H1 (cell line): ENCODE results near the gene HENMT1. TPM values are rescaled to one million over a fixed set of nuclear protein-coding genes. Genes with fewer than 3 reads are reported as not detected.

ENCODE experiments used
- CTCF ChIA-PET: fragments of 300-600 bp; sonication (Branson Sonifier 250); formaldehyde crosslinking; loops from one replicate; lab custom pipeline; 2021; ENCODE audit not compliant: partially characterized antibody; lab: Charles Lee
- POLR2A ChIA-PET: fragments of 300-600 bp; sonication (Branson Sonifier 250); formaldehyde crosslinking; loops from one replicate; lab custom pipeline; 2021; ENCODE audit warnings: inconsistent platforms; ENCODE audit not compliant: partially characterized antibody; lab: Charles Lee
- DNase-seq, 2 experiments: peaks; one replicate each; pipeline versions ENCODE4 v3.0.0 to v3.0.0-alpha.2; 2010 to 2022; ENCODE audit warnings: low spot score in 2 of 2, low read depth in 1 of 2, mixed read lengths in 1 of 2
- FAIRE-seq: peaks from 2 replicates; lab custom pipeline; 2011; peaks lifted over from hg19 to GRCh38; lab: Jason Lieb, UNC
- H2AFZ ChIP-seq: 2 replicates; pipeline ENCODE4 v1.8.1; 2012; ENCODE audit warnings: low read length, inconsistent platforms
- H2AK5ac ChIP-seq: 2 replicates; pipeline ENCODE4 v1.6.1; 2013; ENCODE audit warnings: low read depth, low read length
- H2BK120ac ChIP-seq: replicated peaks from 2 replicates; pipeline ENCODE3; 2013; ENCODE audit warnings: low read depth, low read length, inconsistent platforms
- H2BK12ac ChIP-seq: 2 replicates; pipeline ENCODE4 v1.6.1; 2013; ENCODE audit warnings: low read depth, low read length
- H2BK15ac ChIP-seq: 2 replicates; pipeline ENCODE4 v1.6.1; 2013; ENCODE audit warnings: low read length
- H2BK20ac ChIP-seq: 2 replicates; pipeline ENCODE4 v1.6.1; 2013; ENCODE audit warnings: low read length
- H2BK5ac ChIP-seq: 2 replicates; pipeline ENCODE4 v1.6.1; 2013; ENCODE audit warnings: low read depth, low read length
- H3K14ac ChIP-seq: 2 replicates; pipeline ENCODE4 v1.6.1; 2013; ENCODE audit warnings: inconsistent platforms; ENCODE audit not compliant: insufficient read length
- H3K18ac ChIP-seq: 2 replicates; pipeline ENCODE4 v1.6.1; 2013; ENCODE audit warnings: low read length; ENCODE audit errors: extremely low read depth
- H3K23ac ChIP-seq: 2 replicates; pipeline ENCODE4 v1.6.1; 2013; ENCODE audit warnings: inconsistent platforms; ENCODE audit not compliant: insufficient read length
- H3K23me2 ChIP-seq: 2 replicates; pipeline ENCODE4 v1.6.1; 2013; ENCODE audit warnings: low read depth, low read length
- H3K27ac ChIP-seq: 2 replicates; pipeline ENCODE4 v1.6.1; 2011; ENCODE audit warnings: low read depth, low read length, inconsistent platforms
- H3K27me3 ChIP-seq, 4 experiments: replicated peaks in 1 of 4; 1 replicate in 1 of 4; 2 replicates in 3 of 4; pipeline versions ENCODE4 v1.6.1 to v1.8.1; 2011 to 2013; ENCODE audit warnings: low read length in 3 of 4, mild to moderate bottlenecking in 3 of 4, inconsistent platforms in 2 of 4, mixed read lengths in 2 of 4, moderate library complexity in 1 of 4; ENCODE audit not compliant: control insufficient read depth in 3 of 4, insufficient read depth in 3 of 4; ENCODE audit errors: extremely low read depth in 1 of 4
- H3K36me3 ChIP-seq, 4 experiments: 2 replicates each; pipeline versions ENCODE4 v1.6.1 to v1.8.1; 2011 to 2013; ENCODE audit warnings: mild to moderate bottlenecking in 4 of 4, low read length in 3 of 4, moderate library complexity in 2 of 4, control low read depth in 1 of 4, inconsistent platforms in 1 of 4; ENCODE audit not compliant: insufficient read depth in 4 of 4, control insufficient read depth in 2 of 4
- H3K4ac ChIP-seq: replicated peaks from 2 replicates; pipeline ENCODE3; 2013; ENCODE audit warnings: low read length, low read depth, mixed read lengths, inconsistent platforms; ENCODE audit not compliant: insufficient read length
- H3K4me1 ChIP-seq, 4 experiments: replicated peaks in 1 of 4; 1 replicate in 1 of 4; 2 replicates in 3 of 4; pipeline versions ENCODE4 v1.6.1 to v1.8.1; 2011 to 2013; ENCODE audit warnings: low read length in 3 of 4, inconsistent platforms in 2 of 4, mixed read lengths in 1 of 4; ENCODE audit not compliant: insufficient read depth in 4 of 4, control insufficient read depth in 3 of 4
- H3K4me2 ChIP-seq, 2 experiments: 2 replicates each; pipeline versions ENCODE4 v1.6.1 to v1.8.1; 2011 to 2013; ENCODE audit warnings: low read depth in 2 of 2, low read length in 2 of 2, control low read depth in 1 of 2, inconsistent platforms in 1 of 2, mild to moderate bottlenecking in 1 of 2; ENCODE audit not compliant: insufficient read depth in 1 of 2
- H3K4me3 ChIP-seq, 4 experiments: fragments of 200-600, 300-600 bp in 1 of 4; sonication (generic), shearing (Covaris generic), sonication (Bioruptor Twin) in 1 of 4; 2 replicates each; pipeline versions ENCODE4 v1.5.1 to v1.8.1; 2011 to 2016; ENCODE audit warnings: low read length in 4 of 4, low read depth in 3 of 4, control low read depth in 2 of 4, inconsistent platforms in 2 of 4, mild to moderate bottlenecking in 2 of 4, mixed read lengths in 1 of 4, moderate library complexity in 1 of 4; ENCODE audit not compliant: insufficient read depth in 2 of 4; ENCODE audit errors: extremely low read depth in 1 of 4
- H3K56ac ChIP-seq: replicated peaks from 2 replicates; pipeline ENCODE3; 2013; ENCODE audit warnings: low read depth, mild to moderate bottlenecking, mixed read lengths, low read length, inconsistent platforms; ENCODE audit not compliant: insufficient read length
- H3K79me1 ChIP-seq: 2 replicates; pipeline ENCODE4 v1.6.1; 2013; ENCODE audit warnings: low read depth, low read length, control low read depth
- H3K79me2 ChIP-seq, 2 experiments: 2 replicates each; pipeline versions ENCODE4 v1.6.1 to v1.8.1; 2012 to 2013; ENCODE audit warnings: low read length in 2 of 2, mild to moderate bottlenecking in 2 of 2, inconsistent platforms in 1 of 2; ENCODE audit not compliant: insufficient read depth in 2 of 2, control insufficient read depth in 1 of 2
- H3K9ac ChIP-seq, 4 experiments: replicated peaks in 1 of 4; 1 replicate in 1 of 4; 2 replicates in 3 of 4; pipeline versions ENCODE4 v1.6.1 to v1.8.1; 2011 to 2013; ENCODE audit warnings: low read depth in 3 of 4, low read length in 3 of 4, control low read depth in 2 of 4, mild to moderate bottlenecking in 2 of 4, moderate library complexity in 2 of 4, inconsistent platforms in 1 of 4; ENCODE audit errors: extremely low read depth in 1 of 4
- H3K9me3 ChIP-seq, 2 experiments: 2 replicates each; pipeline versions ENCODE4 v1.6.1 to v1.8.1; 2012 to 2013; ENCODE audit warnings: mild to moderate bottlenecking in 2 of 2, moderate library complexity in 2 of 2, control low read depth in 1 of 2, inconsistent platforms in 1 of 2, low read depth in 1 of 2, low read length in 1 of 2, mixed read lengths in 1 of 2; ENCODE audit not compliant: insufficient read depth in 2 of 2
- H4K20me1 ChIP-seq, 2 experiments: replicated peaks in 1 of 2; 2 replicates each; pipeline versions ENCODE3 to v1.8.1; 2011 to 2013; ENCODE audit warnings: inconsistent platforms in 2 of 2, low read length in 2 of 2, mild to moderate bottlenecking in 1 of 2; ENCODE audit not compliant: insufficient read depth in 2 of 2, control insufficient read depth in 1 of 2
- H4K5ac ChIP-seq: 2 replicates; pipeline ENCODE4 v1.6.1; 2013; ENCODE audit warnings: low read length, low read depth, mixed read lengths, inconsistent platforms; ENCODE audit not compliant: insufficient read length
- H4K8ac ChIP-seq: 2 replicates; pipeline ENCODE4 v1.8.0; 2013; ENCODE audit warnings: mild to moderate bottlenecking, moderate library complexity, low read length, inconsistent platforms; ENCODE audit not compliant: insufficient read depth; ENCODE audit errors: extremely low read depth
- H4K91ac ChIP-seq: replicated peaks from 2 replicates; pipeline ENCODE3; 2013; ENCODE audit warnings: low read length, mixed read lengths, inconsistent platforms; ENCODE audit not compliant: insufficient read length
- ASH2L ChIP-seq: fragments of 200-600, 300-600 bp; sonication (generic); IDR thresholded peaks from one replicate; pipeline ENCODE4 v1.7.1; 2017; ENCODE audit warnings: low read length
- CHD2 ChIP-seq: IDR thresholded peaks from 2 replicates; pipeline ENCODE4 v1.6.1; 2012; ENCODE audit warnings: low read length, improper control_type of control experiment
- CTCF ChIP-seq, 3 experiments: IDR thresholded peaks; 1 replicate in 2 of 3; 2 replicates in 1 of 3; pipeline versions ENCODE4 v1.5.1 to v1.6.1; 2011; ENCODE audit warnings: low read length in 3 of 3, mild to moderate bottlenecking in 3 of 3, inconsistent platforms in 2 of 3, low read depth in 1 of 3, moderate library complexity in 1 of 3; ENCODE audit not compliant: insufficient read depth in 1 of 3; ENCODE audit errors: control extremely low read depth in 1 of 3
- E2F6 ChIP-seq: IDR thresholded peaks from 2 replicates; pipeline ENCODE4 v1.6.1; 2012; ENCODE audit warnings: inconsistent platforms
- EGR1 ChIP-seq: IDR thresholded peaks from 2 replicates; pipeline ENCODE4 v1.6.1; 2011; ENCODE audit warnings: low read depth, low read length, borderline replicate concordance
- KDM1A ChIP-seq: fragments of 200-600, 300-600 bp; sonication (generic); IDR thresholded peaks from 2 replicates; pipeline ENCODE4 v1.7.1; 2016; ENCODE audit warnings: mild to moderate bottlenecking, low read length, borderline replicate concordance
- KDM4A ChIP-seq: IDR thresholded peaks from one replicate; pipeline ENCODE4 v1.7.1; 2012; ENCODE audit warnings: low read depth, mild to moderate bottlenecking, moderate library complexity, low read length, inconsistent platforms; ENCODE audit not compliant: severe bottlenecking
- POLR2A ChIP-seq, 2 experiments: IDR thresholded peaks; 1 replicate in 1 of 2; 2 replicates in 1 of 2; pipeline ENCODE4 v1.6.1; 2011; ENCODE audit warnings: low read depth in 2 of 2, low read length in 2 of 2, mild to moderate bottlenecking in 2 of 2; ENCODE audit errors: control extremely low read depth in 1 of 2
- SP4 ChIP-seq: IDR thresholded peaks from 2 replicates; pipeline ENCODE4 v1.6.1; 2012; ENCODE audit warnings: low read length, inconsistent platforms
- ZNF274 ChIP-seq: IDR thresholded peaks from 2 replicates; pipeline ENCODE4 v1.7.0; 2012; ENCODE audit warnings: low read length, borderline replicate concordance; ENCODE audit errors: extremely low read depth
- WGBS, 2 experiments: shearing (Covaris generic) in 1 of 2; methylation state at CpG; one replicate each; pipeline versions ENCODE4 v1.1.6 to v1.1.7; 2013 to 2015; ENCODE audit warnings: low lambda C conversion rate in 2 of 2, mixed read lengths in 2 of 2, inconsistent platforms in 1 of 2, low coverage in 1 of 2, missing lambda C conversion rate in 1 of 2; ENCODE audit not compliant: insufficient replicate concordance in 2 of 2, insufficient coverage in 1 of 2, insufficient read length in 1 of 2; ENCODE audit errors: extremely low coverage in 1 of 2, missing lambda C conversion rate in 1 of 2; 5-methylcytosine and 5-hydroxymethylcytosine counted together
- polyA plus RNA-seq, 7 experiments: library from polyadenylated mRNA; depleted of rRNA in 3 of 7; stranded (reverse) in 5 of 7; unstranded in 2 of 7; fragments of >200 nt in 5 of 7; fragments of 200-250 nt in 2 of 7; gene quantifications; 1 replicate in 5 of 7; 2 replicates in 1 of 7; 4 replicates in 1 of 7; pipeline versions ENCODE4 v1.2.1 to v1.2.3, GENCODE V29; 2011 to 2013; ENCODE audit warnings: missing spikeins in 2 of 7, mixed read lengths in 2 of 7
- total RNA-seq: library from RNA; stranded (reverse); fragmentation: NEBNext Ultra II Directional; extraction: Animal tissue kit (Norgen Biotek cat#: 25700); gene quantifications from 2 replicates; pipeline ENCODE4 v1.2.1, GENCODE V29; 2021

HENMT1 gene
- total and polyA plus RNA-seq, 2 of the 8 experiments (the other 6 are each of a cell fraction or from before 2014, with no cell fraction given): 2.9 to 5.6 TPM

DNA sequence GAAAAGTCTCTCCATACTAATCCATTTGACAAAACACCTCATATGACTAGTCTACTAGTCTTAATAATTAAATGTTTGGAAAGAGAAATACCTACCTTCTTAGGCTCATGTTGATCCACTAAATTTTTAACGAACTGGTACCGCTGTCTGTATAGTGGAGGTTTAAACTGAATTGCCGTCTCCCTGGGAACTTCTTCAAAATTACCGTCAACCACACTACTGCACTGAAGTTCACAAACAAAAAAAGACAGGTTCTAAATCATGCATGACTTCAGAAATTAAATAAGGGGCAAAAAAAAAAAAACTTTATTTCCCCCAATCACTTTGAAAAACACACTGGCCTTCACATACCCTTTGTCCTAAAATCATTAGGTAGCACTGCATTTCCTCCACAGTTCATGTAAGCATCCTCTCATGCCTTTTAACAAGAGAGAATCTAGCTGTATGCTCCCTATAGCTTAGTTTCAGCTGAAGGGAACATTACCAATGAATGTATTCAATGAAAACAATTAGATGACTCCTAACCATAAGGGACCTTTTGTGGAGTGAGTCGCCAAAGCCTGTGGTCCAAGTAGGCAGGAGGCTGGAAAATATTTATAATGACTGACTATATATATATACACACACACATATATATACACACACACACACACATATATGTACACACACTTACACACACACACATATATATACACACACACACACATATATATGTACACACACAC is 3.4 kb downstream of the HENMT1 start:
- Histone ChIP-seq H3K4ac (no peak overlapping the region), H2AFZ (no peak overlapping the region), H3K9me3 (no peaks in the 10 kb centered on the region), H2BK12ac (no peak overlapping the region), H3K4me2 (no peak overlapping the region), H3K14ac (no peak overlapping the region), H4K91ac (no peak overlapping the region), H3K4me3 (no peak overlapping the region), H2BK15ac (no peak overlapping the region), H3K79me2 (no peaks in the 10 kb centered on the region), H3K18ac (no peak overlapping the region), H2BK5ac (no peak overlapping the region), H2BK120ac (no peak overlapping the region), H2BK20ac (no peak overlapping the region), H3K23ac (no peak overlapping the region), H3K9ac (no peak overlapping the region), H3K36me3 (no peaks in the 10 kb centered on the region), H3K23me2 (peaks cover 4% of the 10 kb centered on the region; the same call in 1 of the 2 replicates), H3K27me3 (peaks cover 0 to 12% (median 7%) of the 10 kb centered on the region in 4 experiments; a peak in 4 of 7 replicates), H3K27ac (no peak overlapping the region), H3K79me1 (no peaks in the 10 kb centered on the region), H4K20me1 (no peaks in the 10 kb centered on the region), H3K56ac (no peak overlapping the region), H4K8ac (no peak overlapping the region), H3K4me1 (peaks cover 0 to 4% (median 0%) of the 10 kb centered on the region in 4 experiments; a peak in 1 of 7 replicates), H2AK5ac (no peak overlapping the region), H4K5ac (no peak overlapping the region)
- ChIA-PET POLR2A (interaction anchor here (1.1 kb wide), 1 partner anchor 39 kb away, joined by 3 read pairs; no protein-coding TSS in a partner anchor), CTCF (no interaction called here)
- FAIRE-seq (no peak), DNase-seq (no peak)
- WGBS, 2 experiments: 91% methylated on average over 5 of the region's 5 CpGs; no CpG with 5 or more reads in 1 of the 2 experiments
- TF ChIP-seq EGR1: no peak
- no peak for TF ChIP-seq E2F6
- no peak for TF ChIP-seq ZNF274
- TF ChIP-seq KDM4A: no peak
- TF ChIP-seq KDM1A: no peak
- no peak for TF ChIP-seq POLR2A (IDR thresholded peaks at IDR 0.05; ENCODE audit: control extremely low read depth in 1 of 2, low read depth in 2 of 2, low read length in 2 of 2)
- TF ChIP-seq SP4: no peak
- TF ChIP-seq ASH2L: no peak
- TF ChIP-seq CHD2: no peak
- no peak for TF ChIP-seq CTCF (IDR thresholded peaks at IDR 0.05; ENCODE audit: control extremely low read depth in 1 of 3, insufficient read depth in 1 of 3, low read depth in 1 of 3, low read length in 3 of 3)
